K562 (cell line): ENCODE results near the gene COPS4. TPM values are rescaled to one million over a fixed set of nuclear protein-coding genes. Genes with fewer than 3 reads are reported as not detected.
A peak's percentile ranks its signal among the peaks of the same experiment; 100 is the strongest.

Source experiments
- CHD1 ChIP-seq: fragments of 200-600 bp; sonication (generic); IDR thresholded peaks from one replicate; pipeline ENCODE4 v1.6.1; 2012; ENCODE audit warnings: mild to moderate bottlenecking, moderate library complexity, low read length, inconsistent platforms
- EP400 ChIP-seq: fragments of 450-650 bp; IDR thresholded peaks from 2 replicates; pipeline ENCODE4 v1.6.1; 2017; ENCODE audit warnings: antibody characterized with exemption, mild to moderate bottlenecking, moderate library complexity
- FOSL1 ChIP-seq: fragments of 200-800 bp; sonication (Bioruptor generic); conservative IDR thresholded peaks from 2 replicates; pipeline ENCODE4 v1.6.1; 2016; ENCODE audit warnings: missing genetic modification characterization, missing compliant biosample characterization
- HCFC1 ChIP-seq: IDR thresholded peaks from 2 replicates; pipeline ENCODE4 v1.6.1; 2012; ENCODE audit warnings: low read depth, low read length, improper control_type of control experiment
- HDAC8 ChIP-seq: fragments of 450-650 bp; IDR thresholded peaks from 2 replicates; pipeline ENCODE4 v1.6.1; 2016; ENCODE audit warnings: mild to moderate bottlenecking, missing genetic modification characterization, moderate library complexity, missing compliant biosample characterization
- KAT8 ChIP-seq: fragments of 450-650 bp; IDR thresholded peaks from 2 replicates; pipeline ENCODE4 v1.6.1; 2016; ENCODE audit warnings: low read depth, mild to moderate bottlenecking
- KDM5B ChIP-seq: fragments of 200-600 bp; sonication (generic); IDR thresholded peaks from 2 replicates; pipeline ENCODE4 v1.6.1; 2012; ENCODE audit warnings: low read depth, mild to moderate bottlenecking, moderate library complexity, low read length, control low read depth, inconsistent platforms; ENCODE audit not compliant: insufficient replicate concordance
- L3MBTL2 ChIP-seq: fragments of 450-650 bp; IDR thresholded peaks from 2 replicates; pipeline ENCODE4 v1.6.1; 2016; ENCODE audit warnings: mild to moderate bottlenecking, moderate library complexity
- MECOM ChIP-seq: fragments of 250-450 bp; sonication (Bioruptor Pico); IDR thresholded peaks from 2 replicates; pipeline ENCODE4 v1.8.0; 2022; ENCODE audit warnings: inconsistent platforms
- MEIS2 ChIP-seq: fragments of 450-650 bp; IDR thresholded peaks from 2 replicates; pipeline ENCODE4 v1.6.1; 2014; ENCODE audit warnings: mild to moderate bottlenecking; ENCODE audit not compliant: partially characterized antibody
- MYNN ChIP-seq, 2 experiments: sonication (generic); formaldehyde crosslinking in 1 of 2; IDR thresholded peaks; 2 replicates each; pipeline versions ENCODE4 v1.5.0 to v1.6.1; 2016 to 2020; ENCODE audit warnings: antibody characterized with exemption in 1 of 2, missing genetic modification reagents in 1 of 2
- NR2C2 ChIP-seq, 2 experiments: fragments of 200-800 bp in 1 of 2; sonication (Bioruptor generic) in 1 of 2; sonication (generic) in 1 of 2; formaldehyde crosslinking in 1 of 2; IDR thresholded peaks; 2 replicates each; pipeline versions ENCODE4 v1.6.1 to v1.8.0; 2016 to 2022; ENCODE audit warnings: mild to moderate bottlenecking in 1 of 2, missing compliant biosample characterization in 1 of 2, missing genetic modification characterization in 1 of 2, missing genetic modification reagents in 1 of 2
- POLR2AphosphoS5 ChIP-seq: IDR thresholded peaks from 2 replicates; pipeline ENCODE4 v1.6.1; 2011; ENCODE audit warnings: mild to moderate bottlenecking, low read depth, low read length, moderate library complexity; ENCODE audit not compliant: control insufficient read depth, insufficient read depth
- POLR2H ChIP-seq: IDR thresholded peaks from 2 replicates; pipeline ENCODE4 v1.6.1; 2016; ENCODE audit warnings: missing genetic modification characterization, low read depth, mild to moderate bottlenecking, control low read depth, missing compliant biosample characterization, moderate library complexity
- RBM25 ChIP-seq: fragments of 200-400 bp; formaldehyde crosslinking; IDR thresholded peaks from 2 replicates; pipeline ENCODE4 v1.6.1; 2018; ENCODE audit warnings: low read length, low read depth, moderate library complexity; ENCODE audit not compliant: severe bottlenecking
- SMARCE1 ChIP-seq: fragments of 450-650 bp; IDR thresholded peaks from 2 replicates; pipeline ENCODE4 v1.7.1; 2016; ENCODE audit warnings: mild to moderate bottlenecking
- SRSF9 ChIP-seq: fragments of 200-400 bp; formaldehyde crosslinking; IDR thresholded peaks from 2 replicates; pipeline ENCODE4 v1.6.1; 2017; ENCODE audit warnings: low read depth, low read length, borderline replicate concordance
- WHSC1 ChIP-seq: IDR thresholded peaks from one replicate; pipeline ENCODE4 v1.6.1; 2012; ENCODE audit warnings: low read length, control low read depth, inconsistent platforms
- ZNF436 ChIP-seq: fragments of 250-450, 450-650 bp; sonication (Bioruptor Pico); formaldehyde crosslinking; IDR thresholded peaks from 2 replicates; pipeline ENCODE4 v1.7.0; 2020; ENCODE audit warnings: mild to moderate bottlenecking
- ZNF551 ChIP-seq: fragments of 250-450 bp; sonication (Bioruptor Pico); IDR thresholded peaks from 2 replicates; pipeline ENCODE4 v1.5.0; 2021; ENCODE audit warnings: mild to moderate bottlenecking, moderate library complexity
- ZNF583 ChIP-seq: fragments of 250-450 bp; sonication (Bioruptor Pico); IDR thresholded peaks from 2 replicates; pipeline ENCODE4 v1.4.0; 2020
- polyA plus RNA-seq, 8 experiments: library from polyadenylated mRNA; depleted of rRNA in 4 of 8; stranded (reverse) in 5 of 8; unstranded in 3 of 8; fragments of >200 nt; fragmentation: Nextera tagmentation in 2 of 8; fragmentation: Illumina TruSeq in 1 of 8; extraction: Ambion mirVana in 2 of 8; extraction: Trizol in 1 of 8; gene quantifications; 2 replicates each; pipeline versions ENCODE4 v1.2.1 to v1.2.3, GENCODE V29; 2011 to 2014; ENCODE audit warnings: inconsistent platforms in 1 of 8, missing spikeins in 1 of 8
- total RNA-seq, 7 experiments: library from RNA; depleted of rRNA in 6 of 7; stranded (reverse); fragments of >200 nt in 6 of 7; fragmentation: Illumina TruSeq in 2 of 7; extraction: Trizol in 2 of 7; gene quantifications; 2 replicates each; pipeline versions ENCODE4 v1.2.1 to v1.2.3, GENCODE V29; 2011 to 2021; ENCODE audit warnings: low replicate concordance in 1 of 7
- TF ChIP-seq, protein P1 (sequence below), 2 experiments: fragments of 450-650 bp in 1 of 2; sonication (generic) in 1 of 2; formaldehyde crosslinking; conservative IDR thresholded peaks; 2 replicates each; pipeline versions ENCODE4 v1.4.0 to v1.8.1; 2020 to 2022; ENCODE audit warnings: mild to moderate bottlenecking in 1 of 2, missing genetic modification reagents in 1 of 2
- TF ChIP-seq, protein P2 (sequence below): fragments of 450-650 bp; IDR thresholded peaks from 2 replicates; pipeline ENCODE4 v1.6.1; 2016; ENCODE audit warnings: borderline replicate concordance
- TF ChIP-seq, protein P3 (sequence below), 2 experiments: fragments of 450-650 bp; conservative IDR thresholded peaks; 2 replicates each; pipeline ENCODE4 v1.6.1; 2017; ENCODE audit warnings: mild to moderate bottlenecking in 2 of 2, moderate library complexity in 2 of 2

COPS4 gene
- total and polyA plus RNA-seq, 9 of the 15 experiments (the other 6 are each of a cell fraction or from before 2014, with no cell fraction given): 44.7 to 180 (median 70.9) TPM

- TF ChIP-seq POLR2AphosphoS5: peak; percentile 35; the same call in 1 of the 2 replicates
- no peak for TF ChIP-seq WHSC1
- no peak for TF ChIP-seq SMARCE1
- 0 out of 2 replicates have a peak, but pooled peaks have one; percentile 27 for TF ChIP-seq FOSL1 (tag)
- no peak for TF ChIP-seq POLR2H (tag)
- peak; percentile 34; the same call in 1 of the 2 replicates for TF ChIP-seq EP400
- TF ChIP-seq KAT8: no peak
- peak; percentile 83 for TF ChIP-seq MYNN (IDR thresholded peaks at IDR 0.05)
- TF ChIP-seq MYNN (CRISPR knock-in tag; IDR thresholded peaks at IDR 0.05): no peak
- no peak for TF ChIP-seq ZNF436
- TF ChIP-seq, protein P1, sequence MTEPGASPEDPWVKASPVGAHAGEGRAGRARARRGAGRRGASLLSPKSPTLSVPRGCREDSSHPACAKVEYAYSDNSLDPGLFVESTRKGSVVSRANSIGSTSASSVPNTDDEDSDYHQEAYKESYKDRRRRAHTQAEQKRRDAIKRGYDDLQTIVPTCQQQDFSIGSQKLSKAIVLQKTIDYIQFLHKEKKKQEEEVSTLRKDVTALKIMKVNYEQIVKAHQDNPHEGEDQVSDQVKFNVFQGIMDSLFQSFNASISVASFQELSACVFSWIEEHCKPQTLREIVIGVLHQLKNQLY (CRISPR knock-in tag; conservative IDR thresholded peaks at IDR 0.05): no peak
- 0 out of 2 replicates have a peak, but pooled peaks have one; percentile 1 for TF ChIP-seq HCFC1
- TF ChIP-seq L3MBTL2: 0 out of 2 replicates have a peak, but pooled peaks have one; percentile 22
- TF ChIP-seq RBM25: no peak
- peak; percentile 60 for TF ChIP-seq MEIS2
- no peak for TF ChIP-seq HDAC8 (tag)
- TF ChIP-seq, protein P2, sequence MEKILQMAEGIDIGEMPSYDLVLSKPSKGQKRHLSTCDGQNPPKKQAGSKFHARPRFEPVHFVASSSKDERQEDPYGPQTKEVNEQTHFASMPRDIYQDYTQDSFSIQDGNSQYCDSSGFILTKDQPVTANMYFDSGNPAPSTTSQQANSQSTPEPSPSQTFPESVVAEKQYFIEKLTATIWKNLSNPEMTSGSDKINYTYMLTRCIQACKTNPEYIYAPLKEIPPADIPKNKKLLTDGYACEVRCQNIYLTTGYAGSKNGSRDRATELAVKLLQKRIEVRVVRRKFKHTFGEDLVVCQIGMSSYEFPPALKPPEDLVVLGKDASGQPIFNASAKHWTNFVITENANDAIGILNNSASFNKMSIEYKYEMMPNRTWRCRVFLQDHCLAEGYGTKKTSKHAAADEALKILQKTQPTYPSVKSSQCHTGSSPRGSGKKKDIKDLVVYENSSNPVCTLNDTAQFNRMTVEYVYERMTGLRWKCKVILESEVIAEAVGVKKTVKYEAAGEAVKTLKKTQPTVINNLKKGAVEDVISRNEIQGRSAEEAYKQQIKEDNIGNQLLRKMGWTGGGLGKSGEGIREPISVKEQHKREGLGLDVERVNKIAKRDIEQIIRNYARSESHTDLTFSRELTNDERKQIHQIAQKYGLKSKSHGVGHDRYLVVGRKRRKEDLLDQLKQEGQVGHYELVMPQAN: peak; percentile 57
- TF ChIP-seq SRSF9: no peak
- no peak for TF ChIP-seq ZNF583 (CRISPR knock-in tag)
- TF ChIP-seq NR2C2 (CRISPR knock-in tag; IDR thresholded peaks at IDR 0.05): no peak
- peak; percentile 82 for TF ChIP-seq NR2C2 (tag; IDR thresholded peaks at IDR 0.05)
- TF ChIP-seq MECOM (CRISPR knock-in tag): 0 out of 2 replicates have a peak, but pooled peaks have one; percentile 21
- TF ChIP-seq, protein P3, sequence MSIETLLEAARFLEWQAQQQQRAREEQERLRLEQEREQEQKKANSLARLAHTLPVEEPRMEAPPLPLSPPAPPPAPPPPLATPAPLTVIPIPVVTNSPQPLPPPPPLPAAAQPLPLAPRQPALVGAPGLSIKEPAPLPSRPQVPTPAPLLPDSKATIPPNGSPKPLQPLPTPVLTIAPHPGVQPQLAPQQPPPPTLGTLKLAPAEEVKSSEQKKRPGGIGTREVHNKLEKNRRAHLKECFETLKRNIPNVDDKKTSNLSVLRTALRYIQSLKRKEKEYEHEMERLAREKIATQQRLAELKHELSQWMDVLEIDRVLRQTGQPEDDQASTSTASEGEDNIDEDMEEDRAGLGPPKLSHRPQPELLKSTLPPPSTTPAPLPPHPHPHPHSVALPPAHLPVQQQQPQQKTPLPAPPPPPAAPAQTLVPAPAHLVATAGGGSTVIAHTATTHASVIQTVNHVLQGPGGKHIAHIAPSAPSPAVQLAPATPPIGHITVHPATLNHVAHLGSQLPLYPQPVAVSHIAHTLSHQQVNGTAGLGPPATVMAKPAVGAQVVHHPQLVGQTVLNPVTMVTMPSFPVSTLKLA (conservative IDR thresholded peaks at IDR 0.05): peak; percentile 66 to 84
- TF ChIP-seq ZNF551 (CRISPR knock-in tag): no peak
- peak; percentile 44 for TF ChIP-seq KDM5B
- peak; percentile 30 for TF ChIP-seq CHD1
Measured at GRCh38 chr4:83010522-83011318, 24.3 kb upstream of the COPS4 start, which contains the start of gene LIN54 (continued).
